GM19193 (cell line): ENCODE measurements around the gene WAC.

Experiments used
- POLR2A ChIP-seq: IDR thresholded peaks from 4 replicates; pipeline ENCODE4 v1.6.1; 2011; ENCODE audit not compliant: insufficient read depth, insufficient read length; ENCODE audit errors: extremely low read depth

WAC gene

GRCh38 chr10:28523725-28524252 lies 9.1 kb upstream of the WAC start:
- TF ChIP-seq POLR2A = no peak

DNA sequence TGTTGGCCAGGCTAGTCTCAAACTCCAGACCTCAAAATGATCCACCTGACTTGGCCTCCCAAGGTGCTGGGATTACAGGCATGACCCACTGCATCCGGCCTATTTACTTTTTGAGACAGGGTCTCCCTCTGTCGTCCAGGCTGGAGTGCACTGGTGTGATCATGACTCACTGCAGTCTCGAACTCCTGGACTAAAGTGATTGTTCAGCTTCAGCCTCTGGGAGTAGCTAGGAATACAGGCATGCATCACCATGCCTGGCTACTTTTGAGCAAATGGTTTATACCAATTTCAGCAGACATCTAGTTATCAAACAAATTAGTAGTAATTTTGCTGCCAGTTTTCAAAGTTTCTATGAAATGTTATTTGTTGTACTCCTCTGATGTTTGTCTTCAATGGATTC lies 2.2 kb upstream of the WAC start:
- no peak for TF ChIP-seq POLR2A

GRCh38 chr10:28533186-28533564 lies 257 bp downstream of the WAC start:
- TF ChIP-seq POLR2A = no peak

GRCh38 chr10:28533571-28534304 lies 820 bp downstream of the WAC start:
- TF ChIP-seq POLR2A = no peak

DNA sequence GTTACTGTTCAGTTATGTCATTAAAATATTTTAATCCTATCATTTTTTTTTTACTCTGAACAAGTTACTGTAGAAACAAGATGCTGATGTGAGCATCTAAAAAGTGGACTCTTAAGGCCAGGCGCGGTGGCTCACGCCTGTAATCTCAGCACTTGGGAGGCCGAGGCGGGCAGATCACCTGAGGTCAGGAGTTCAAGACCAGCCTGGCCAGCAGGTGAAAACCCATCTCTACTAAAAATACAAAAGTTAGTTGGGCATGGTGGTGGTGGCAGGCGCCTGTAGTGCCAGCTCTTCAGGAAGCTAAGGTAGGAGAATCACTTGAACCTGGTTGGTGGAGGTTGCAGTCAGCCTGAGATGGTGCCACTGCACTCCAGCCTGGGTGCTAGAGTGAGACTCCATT lies 2.9 kb downstream of the WAC start:
- no peak for TF ChIP-seq POLR2A

GRCh38 chr10:28538595-28538994 lies 5.7 kb downstream of the WAC start:
- no peak for TF ChIP-seq POLR2A

- no peak for TF ChIP-seq POLR2A
Observed at GRCh38 chr10:28540145-28540544, 7.2 kb downstream of the WAC start.

- TF ChIP-seq POLR2A = no peak
Observed at GRCh38 chr10:28541717-28542365, 8.9 kb downstream of the WAC start.

- no peak for TF ChIP-seq POLR2A
Observed at GRCh38 chr10:28542728-28543127, 9.8 kb downstream of the WAC start.

- no peak for TF ChIP-seq POLR2A
Observed at GRCh38 chr10:28544058-28544457, 11.1 kb downstream of the WAC start.

GRCh38 chr10:28545967-28546644 lies 13.2 kb downstream of the WAC start:
- no peak for TF ChIP-seq POLR2A

- TF ChIP-seq POLR2A = no peak
Observed at GRCh38 chr10:28548781-28549498, 16.0 kb downstream of the WAC start.

DNA sequence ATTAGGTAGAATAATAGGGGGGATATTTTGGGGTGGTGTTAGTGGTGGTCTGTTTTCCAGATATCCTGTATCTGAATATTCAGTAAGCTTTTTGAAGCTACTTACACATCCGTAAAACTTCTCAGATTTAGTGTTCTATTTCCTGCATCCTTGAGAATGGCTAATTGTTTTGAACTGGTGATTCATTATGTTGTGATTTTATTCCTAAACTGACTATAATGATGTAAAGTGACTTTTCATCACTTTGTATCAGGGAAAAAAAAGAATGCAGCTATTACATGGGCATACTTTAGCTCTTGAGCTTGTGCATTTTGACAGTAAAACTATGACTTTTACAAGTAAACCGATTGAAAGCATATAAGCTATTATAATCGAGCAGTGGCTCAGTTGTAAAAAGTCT lies 18.2 kb downstream of the WAC start:
- TF ChIP-seq POLR2A = no peak

GRCh38 chr10:28552775-28553174 lies 19.9 kb downstream of the WAC start:
- TF ChIP-seq POLR2A = no peak

- TF ChIP-seq POLR2A = no peak
Observed at GRCh38 chr10:28554009-28554408, 21.1 kb downstream of the WAC start.
